ENCODE measurements around the gene RHOC.

DNA sequence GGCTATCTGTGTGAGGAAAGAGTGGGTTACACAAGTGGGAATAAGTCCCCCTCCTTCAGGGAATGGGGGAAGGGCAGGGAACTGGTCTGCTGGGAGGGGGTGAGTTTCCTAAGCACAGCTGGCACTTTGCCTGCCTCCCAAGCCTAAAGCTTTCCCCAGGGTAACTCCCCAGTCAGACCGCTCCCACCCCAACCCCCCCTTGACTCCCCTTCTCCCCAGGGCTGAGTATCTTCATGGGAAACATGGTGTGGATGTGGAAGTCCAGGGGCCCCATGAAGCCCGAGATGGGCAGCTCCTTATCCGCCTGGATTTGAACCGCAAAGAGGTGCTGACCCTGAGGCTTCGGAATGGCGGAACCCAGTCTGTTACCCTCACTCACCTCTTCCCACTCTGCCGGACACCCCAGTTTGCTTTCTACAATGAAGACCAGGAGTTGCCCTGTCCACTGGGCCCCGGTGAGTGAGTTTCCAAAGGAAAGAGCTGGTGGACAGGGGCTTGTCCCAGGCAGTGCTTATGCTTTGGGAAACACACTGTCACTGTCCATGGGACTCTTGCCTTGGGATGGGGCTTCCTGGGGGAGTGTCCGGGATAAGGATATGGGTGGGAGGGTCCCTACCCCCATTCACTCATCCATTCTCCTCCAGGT, 17.6 kb downstream of the RHOC start:
- TF ChIP-seq POLR2AphosphoS5 (IDR thresholded peaks at IDR 0.05; ENCODE audit: low read depth, low read length) (no peak), TAF1 (IDR thresholded peaks at IDR 0.05; ENCODE audit: borderline replicate concordance, low read depth, low read length) (no peak)
